Activated CD8-positive, alpha-beta T cell treated with anti-CD3 and anti-CD28 coated beads, Interleukin-2, amount 10 ng/mL, durations not matched to agents 7 days and 5 days (primary cell): ENCODE results near the gene DEUP1. TPM values are rescaled to one million over a fixed set of nuclear protein-coding genes. Genes with fewer than 3 reads are reported as not detected.
"Not testable (repeated sequence)": the region's sequence is repeated elsewhere in the genome, so short reads cannot be mapped to it uniquely, and the experiment has no call there.

ENCODE experiments used
- ATAC-seq: fragments of 150-1000 bp; cut with Tn5 transposase; one replicate; pipeline ENCODE4 v1.10.0; 2021; ENCODE audit warnings: moderate library complexity
- CTCF ChIA-PET: fragments of 350-600 bp; sonication (Branson Sonifier 250); formaldehyde crosslinking; loops from one replicate; lab custom pipeline; 2021; ENCODE audit warnings: antibody characterized with exemption; lab: Charles Lee
- POLR2A ChIA-PET: fragments of 350-600 bp; sonication (Branson Sonifier 250); formaldehyde crosslinking; loops from one replicate; lab custom pipeline; 2021; ENCODE audit warnings: antibody characterized with exemption; lab: Charles Lee
- DNase-seq: peaks from one replicate; pipeline ENCODE4 v3.0.0-alpha.2; 2020
- H3K27ac Mint-ChIP-seq: one replicate; pipeline ENCODE4 v1.8.0; 2021; ENCODE audit warnings: mild to moderate bottlenecking, mixed read lengths
- H3K27me3 Mint-ChIP-seq: one replicate; pipeline ENCODE4 v1.8.0; 2021; ENCODE audit warnings: low read depth, mixed read lengths
- H3K36me3 Mint-ChIP-seq: one replicate; pipeline ENCODE4 v1.8.0; 2021; ENCODE audit warnings: low read depth, mixed read lengths
- H3K4me1 Mint-ChIP-seq: one replicate; pipeline ENCODE4 v1.8.0; 2021; ENCODE audit warnings: low read depth, mixed read lengths
- H3K4me3 Mint-ChIP-seq: one replicate; pipeline ENCODE4 v1.8.0; 2021; ENCODE audit warnings: mild to moderate bottlenecking, mixed read lengths
- H3K9me3 Mint-ChIP-seq: one replicate; pipeline ENCODE4 v1.8.0; 2022; ENCODE audit warnings: mixed read lengths; ENCODE audit not compliant: insufficient read depth
- total RNA-seq, 2 experiments: library from RNA; stranded (reverse); gene quantifications; one replicate each; pipeline ENCODE4 v1.2.3, GENCODE V29; 2021

The DEUP1 gene
- total RNA-seq, result not detected

GRCh38 chr11:93330446-93330984 is at the start of gene DEUP1:
DEUP1 (plus strand) TSS chr11:93330742; CDS start chr11:93332260, 1,518 bp downstream.
- Mint-ChIP-seq H3K27ac (no peak within 1 kb of the TSS), H3K4me1 (peaks cover 7% of the 10 kb centered on the region), H3K4me3 (peak within 1 kb of the TSS; percentile 36), H3K36me3 (no peaks in the 10 kb centered on the region), H3K27me3 (peaks cover 30% of the 10 kb centered on the region), H3K9me3 (no peaks in the 10 kb centered on the region)
- CTCF ChIA-PET, result interaction anchor here (0.6 kb wide), 1 partner anchor 118 kb away, joined by 3 read pairs; no protein-coding TSS in a partner anchor
- DNase-seq, result peak; percentile 26
- ATAC-seq, result peak; percentile 76
- POLR2A ChIA-PET, result no interaction called here

DNA sequence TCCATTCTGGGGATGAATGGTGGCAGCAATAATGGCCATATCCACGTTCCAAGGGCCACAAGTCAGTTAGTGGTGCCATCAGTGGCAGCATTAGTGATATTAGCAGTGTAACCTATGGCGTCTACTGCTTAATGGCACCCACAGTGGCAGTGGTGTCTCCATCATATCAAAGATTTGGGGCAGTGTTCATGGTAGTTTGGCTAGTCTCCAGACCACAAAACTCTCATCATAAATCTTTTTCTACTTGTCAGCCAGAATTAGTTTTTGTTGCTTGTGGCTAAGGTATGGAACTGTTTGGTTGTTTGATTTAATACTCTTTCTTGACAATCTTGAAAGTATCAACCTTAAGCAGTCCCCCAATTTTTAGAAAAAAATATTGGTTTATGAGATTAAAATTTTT is 45.1 kb upstream of the DEUP1 start:
- CTCF ChIA-PET, result no interaction called here
- H3K4me1 Mint-ChIP-seq, result no peaks in the 10 kb centered on the region
- H3K27ac Mint-ChIP-seq, result no peak overlapping the region
- no peak overlapping the region for H3K4me3 Mint-ChIP-seq
- H3K27me3 Mint-ChIP-seq, result no peaks in the 10 kb centered on the region
- DNase-seq (no peak), ATAC-seq (no peak)
- H3K36me3 Mint-ChIP-seq, result no peaks in the 10 kb centered on the region
- no peaks in the 10 kb centered on the region for H3K9me3 Mint-ChIP-seq
- POLR2A ChIA-PET, result no interaction called here

DNA sequence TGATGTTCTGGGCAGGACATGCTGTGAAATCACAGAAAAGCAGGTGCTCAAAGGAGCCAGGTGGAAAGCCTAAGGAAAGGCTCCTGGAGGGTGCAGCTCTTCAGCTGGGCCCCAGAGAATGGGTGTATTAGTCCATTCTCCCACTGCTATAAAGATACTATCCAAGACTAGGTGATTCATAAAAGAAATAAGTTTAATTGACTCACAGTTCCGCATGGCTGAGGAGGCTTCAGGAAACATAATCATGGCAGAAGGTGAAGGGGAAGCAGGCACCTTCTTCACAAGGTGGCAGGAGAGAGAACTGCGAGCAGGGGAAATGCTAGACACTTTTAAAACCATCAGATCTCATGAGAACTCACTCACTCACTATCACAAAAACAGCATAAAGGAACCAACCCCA is 43.1 kb upstream of the DEUP1 start:
- DNase-seq (no peak), ATAC-seq (no peak)
- H3K27ac Mint-ChIP-seq, result no peak overlapping the region
- H3K9me3 Mint-ChIP-seq, result no peaks in the 10 kb centered on the region
- no peak overlapping the region for H3K4me3 Mint-ChIP-seq
- no peaks in the 10 kb centered on the region for H3K36me3 Mint-ChIP-seq
- ChIA-PET POLR2A (no interaction called here), CTCF (no interaction called here)
- H3K27me3 Mint-ChIP-seq, result no peaks in the 10 kb centered on the region
- no peaks in the 10 kb centered on the region for H3K4me1 Mint-ChIP-seq

DNA sequence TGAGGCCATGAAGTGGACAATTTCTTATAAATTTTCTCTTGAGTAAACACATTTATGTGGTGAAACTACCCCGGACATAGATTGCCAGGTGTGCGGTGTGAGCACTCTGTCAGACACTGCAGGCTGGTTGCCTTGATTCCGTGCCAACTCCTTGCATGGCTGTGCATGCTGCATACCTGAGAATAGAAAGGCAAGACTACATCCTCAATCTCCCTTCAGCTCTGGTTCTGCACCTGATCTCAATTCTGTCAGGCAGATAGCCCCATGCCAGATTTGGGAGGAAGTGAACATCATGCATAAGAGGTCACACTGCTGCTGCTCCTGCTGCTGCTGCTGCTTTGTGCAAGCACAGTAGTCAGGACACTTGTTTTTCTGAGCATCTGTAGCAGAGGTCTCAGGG is 42.5 kb upstream of the DEUP1 start:
- H3K4me3 Mint-ChIP-seq, result no peak overlapping the region
- H3K27me3 Mint-ChIP-seq, result no peaks in the 10 kb centered on the region
- no peak overlapping the region for H3K27ac Mint-ChIP-seq
- H3K4me1 Mint-ChIP-seq, result no peaks in the 10 kb centered on the region
- DNase-seq, result no peak
- no peaks in the 10 kb centered on the region for H3K9me3 Mint-ChIP-seq
- no peak for ATAC-seq
- ChIA-PET POLR2A (no interaction called here), CTCF (no interaction called here)
- no peaks in the 10 kb centered on the region for H3K36me3 Mint-ChIP-seq

GRCh38 chr11:93288767-93289166 is 41.8 kb upstream of the DEUP1 start:
- no peak overlapping the region for H3K4me3 Mint-ChIP-seq
- DNase-seq (no peak), ATAC-seq (no peak)
- POLR2A ChIA-PET, result no interaction called here
- CTCF ChIA-PET, result no interaction called here
- no peaks in the 10 kb centered on the region for H3K27me3 Mint-ChIP-seq
- H3K36me3 Mint-ChIP-seq, result no peaks in the 10 kb centered on the region
- H3K4me1 Mint-ChIP-seq, result no peaks in the 10 kb centered on the region
- H3K9me3 Mint-ChIP-seq, result no peaks in the 10 kb centered on the region
- no peak overlapping the region for H3K27ac Mint-ChIP-seq

DNA sequence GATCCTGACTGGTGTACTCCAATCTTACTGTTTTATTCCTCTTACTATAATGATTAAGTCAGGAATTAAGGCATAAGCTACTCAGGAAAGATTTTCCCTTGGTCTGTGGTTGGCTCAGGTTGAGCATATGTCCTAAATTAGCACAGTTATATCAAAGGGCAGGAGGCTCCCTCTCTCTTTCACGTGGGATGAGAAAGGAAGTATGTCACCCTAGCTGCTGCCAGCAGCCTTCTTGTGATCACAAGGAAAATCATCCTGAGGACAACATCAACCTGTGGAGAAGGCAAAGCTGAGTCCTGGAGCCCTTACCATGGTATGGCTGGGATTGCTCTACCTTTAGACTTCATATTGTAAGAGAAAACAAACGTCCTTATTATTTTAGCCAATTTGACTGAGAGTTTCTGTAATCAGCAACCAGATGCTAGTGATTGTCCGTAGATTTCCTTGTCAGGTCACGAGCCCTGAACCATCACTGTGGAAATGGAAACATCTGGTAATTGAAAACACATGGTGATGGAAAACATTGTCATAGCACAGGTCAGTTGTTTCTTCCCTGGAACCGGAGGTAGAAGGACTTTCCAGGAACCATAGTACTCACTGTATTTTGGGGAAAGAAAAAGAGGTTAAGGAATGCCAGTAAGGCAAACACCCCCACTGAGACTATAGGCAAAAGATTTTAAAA is 40.6 kb upstream of the DEUP1 start:
- ChIA-PET POLR2A (no interaction called here), CTCF (no interaction called here)
- no peaks in the 10 kb centered on the region for H3K4me1 Mint-ChIP-seq
- DNase-seq, result no peak
- no peaks in the 10 kb centered on the region for H3K36me3 Mint-ChIP-seq
- no peaks in the 10 kb centered on the region for H3K9me3 Mint-ChIP-seq
- H3K4me3 Mint-ChIP-seq, result no peak overlapping the region
- no peak overlapping the region for H3K27ac Mint-ChIP-seq
- ATAC-seq, result no peak
- no peaks in the 10 kb centered on the region for H3K27me3 Mint-ChIP-seq

- Mint-ChIP-seq H3K36me3 (no peaks in the 10 kb centered on the region), H3K27ac (no peak overlapping the region), H3K27me3 (no peaks in the 10 kb centered on the region), H3K4me3 (no peak overlapping the region), H3K9me3 (no peaks in the 10 kb centered on the region), H3K4me1 (no peaks in the 10 kb centered on the region)
- ATAC-seq (no peak), DNase-seq (no peak)
- CTCF ChIA-PET, result no interaction called here
- POLR2A ChIA-PET, result no interaction called here
Measured at GRCh38 chr11:93291110-93291509, 39.4 kb upstream of the DEUP1 start.

DNA sequence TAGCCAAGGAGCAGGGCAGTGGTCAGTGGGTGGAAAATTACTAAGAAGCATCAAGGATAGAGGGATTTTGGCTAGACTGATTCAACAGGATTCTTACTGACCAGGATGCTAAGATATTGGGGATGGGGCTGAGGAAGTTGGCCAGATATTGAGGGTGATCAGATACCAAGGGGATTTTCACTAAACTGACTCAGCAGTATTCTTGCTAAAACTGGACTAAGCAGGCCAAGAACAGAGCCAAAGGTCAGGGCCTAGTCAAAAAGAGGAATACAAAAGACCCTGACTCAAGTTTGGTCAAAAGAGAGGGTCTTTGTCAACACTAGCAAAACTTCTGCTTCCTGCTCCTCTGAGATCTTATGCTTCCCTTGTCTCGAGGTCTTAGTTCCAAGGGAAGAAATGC is 38.6 kb upstream of the DEUP1 start:
- DNase-seq, result no peak
- Mint-ChIP-seq H3K4me3 (no peak overlapping the region), H3K27me3 (no peaks in the 10 kb centered on the region), H3K9me3 (no peaks in the 10 kb centered on the region), H3K27ac (no peak overlapping the region), H3K4me1 (no peaks in the 10 kb centered on the region), H3K36me3 (no peaks in the 10 kb centered on the region)
- CTCF ChIA-PET, result no interaction called here
- ATAC-seq, result no peak
- POLR2A ChIA-PET, result no interaction called here

DNA sequence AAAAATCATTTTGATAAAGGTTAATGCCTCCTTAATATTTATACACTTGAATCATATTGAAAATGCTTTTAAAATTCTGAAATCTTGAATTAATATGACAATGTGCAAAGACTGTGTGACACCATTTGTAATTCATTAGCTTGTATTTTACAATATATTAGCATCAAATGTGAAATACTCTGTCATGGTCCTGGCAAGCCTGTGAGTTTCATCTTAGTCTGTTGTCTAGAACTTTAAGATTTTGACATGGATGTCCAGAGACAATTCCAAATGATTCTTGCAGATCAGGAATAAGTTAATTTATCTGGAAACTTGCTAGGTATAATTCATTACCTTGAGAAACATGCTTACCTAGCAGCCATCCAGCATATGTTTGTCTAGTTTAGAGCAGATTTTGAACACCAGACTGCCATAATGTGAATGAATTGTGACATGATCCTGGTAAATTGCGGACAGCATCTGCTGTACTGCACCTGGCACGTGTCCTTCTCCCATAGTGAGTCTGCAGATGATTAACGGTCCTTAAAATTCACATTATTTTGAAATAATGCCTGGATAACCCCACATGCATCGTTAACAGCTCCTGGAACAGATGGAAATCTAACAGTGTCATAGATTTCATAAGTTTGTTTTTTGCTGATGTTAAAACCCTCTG is 34.5 kb upstream of the DEUP1 start:
- no peak overlapping the region for H3K27ac Mint-ChIP-seq
- CTCF ChIA-PET, result interaction anchor here (0.8 kb wide), 1 partner anchor 1077 kb away, joined by 3 read pairs; no protein-coding TSS in a partner anchor
- no peaks in the 10 kb centered on the region for H3K4me1 Mint-ChIP-seq
- no peaks in the 10 kb centered on the region for H3K9me3 Mint-ChIP-seq
- H3K4me3 Mint-ChIP-seq, result no peak overlapping the region
- peaks cover 2% of the 10 kb centered on the region for H3K27me3 Mint-ChIP-seq
- POLR2A ChIA-PET, result no interaction called here
- DNase-seq (no peak), ATAC-seq (no peak)
- H3K36me3 Mint-ChIP-seq, result no peaks in the 10 kb centered on the region

- H3K4me3 Mint-ChIP-seq, result no peak overlapping the region
- H3K36me3 Mint-ChIP-seq, result no peaks in the 10 kb centered on the region
- H3K27me3 Mint-ChIP-seq, result peaks cover 2% of the 10 kb centered on the region
- H3K27ac Mint-ChIP-seq, result no peak overlapping the region
- CTCF ChIA-PET, result no interaction called here
- peaks cover 2% of the 10 kb centered on the region for H3K9me3 Mint-ChIP-seq
- POLR2A ChIA-PET, result no interaction called here
- DNase-seq (no peak), ATAC-seq (no peak)
- no peaks in the 10 kb centered on the region for H3K4me1 Mint-ChIP-seq
Measured at GRCh38 chr11:93303689-93304088, 26.9 kb upstream of the DEUP1 start.

- H3K27ac Mint-ChIP-seq, DNase-seq, H3K4me3 Mint-ChIP-seq, H3K36me3 Mint-ChIP-seq, ATAC-seq, H3K4me1 Mint-ChIP-seq, POLR2A ChIA-PET, H3K27me3 Mint-ChIP-seq, H3K9me3 Mint-ChIP-seq, CTCF ChIA-PET: not testable (repeated sequence)
Measured at GRCh38 chr11:93314399-93314798, 16.1 kb upstream of the DEUP1 start.

DNA sequence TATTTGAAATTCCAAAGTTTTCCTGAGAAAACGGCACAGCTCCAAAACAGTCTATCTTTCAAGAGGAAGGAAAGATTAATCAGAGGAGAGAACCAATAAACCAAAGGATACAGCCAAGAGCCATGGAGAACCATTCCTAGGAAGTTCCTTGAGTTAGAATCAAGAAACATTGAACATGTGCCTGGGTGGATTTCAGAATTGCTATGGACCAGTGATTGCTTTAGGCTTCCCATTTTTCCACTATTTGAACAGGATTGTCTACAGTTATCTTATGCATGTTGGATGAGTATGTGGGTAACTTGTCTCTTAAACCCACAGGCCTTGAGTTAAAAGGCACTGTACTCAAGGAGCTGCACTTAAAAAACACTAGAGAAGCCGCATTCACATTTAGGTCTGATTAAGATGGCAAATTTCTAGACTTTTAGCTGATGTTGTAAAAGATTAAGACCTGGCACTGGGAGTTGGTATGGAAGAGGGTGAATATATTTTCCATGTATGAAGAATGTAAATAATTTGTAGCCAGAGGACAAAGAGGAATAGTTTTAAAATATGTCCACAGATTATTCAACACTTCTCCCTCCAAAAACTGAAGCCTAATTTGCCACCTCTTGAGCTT is 11.2 kb upstream of the DEUP1 start:
- no peak for ATAC-seq
- no peaks in the 10 kb centered on the region for H3K27me3 Mint-ChIP-seq
- H3K36me3 Mint-ChIP-seq, result no peaks in the 10 kb centered on the region
- ChIA-PET CTCF (no interaction called here), POLR2A (no interaction called here)
- H3K9me3 Mint-ChIP-seq, result peaks cover 4% of the 10 kb centered on the region
- no peak for DNase-seq
- no peaks in the 10 kb centered on the region for H3K4me1 Mint-ChIP-seq
- no peak overlapping the region for H3K4me3 Mint-ChIP-seq
- no peak overlapping the region for H3K27ac Mint-ChIP-seq
